Neural progenitor cell (in vitro differentiated cells): ENCODE results near the gene TLE5. TPM values are rescaled to one million over a fixed set of nuclear protein-coding genes. Genes with fewer than 3 reads are reported as not detected.
A peak's percentile ranks its signal among the peaks of the same experiment; 100 is the strongest.

ENCODE experiments used
- DNase-seq: peaks from one replicate; pipeline ENCODE4 v3.0.0-alpha.2; 2016; ENCODE audit warnings: low spot score
- H2AFZ ChIP-seq: fragments of 200-600 bp; sonication (generic); replicated peaks from 2 replicates; pipeline ENCODE4 v1.6.1; 2016; ENCODE audit warnings: antibody characterized with exemption
- H3F3A ChIP-seq: fragments of 200-600 bp; sonication (generic); 2 replicates; pipeline ENCODE4 v1.6.1; 2016; ENCODE audit warnings: antibody characterized with exemption, low read depth
- H3K27ac ChIP-seq: fragments of 200-600 bp; sonication (generic); 2 replicates; pipeline ENCODE4 v1.5.1; 2016; ENCODE audit warnings: mild to moderate bottlenecking
- H3K27me3 ChIP-seq: fragments of 200-600 bp; sonication (generic); 2 replicates; pipeline ENCODE4 v1.6.1; 2016; ENCODE audit warnings: mild to moderate bottlenecking, moderate library complexity
- H3K36me3 ChIP-seq: fragments of 200-600 bp; sonication (generic); 2 replicates; pipeline ENCODE4 v1.5.1; 2016
- H3K4me1 ChIP-seq: fragments of 200-600 bp; sonication (generic); 2 replicates; pipeline ENCODE4 v1.6.1; 2016; ENCODE audit warnings: mixed run types
- H3K4me2 ChIP-seq: fragments of 200-600 bp; sonication (generic); 2 replicates; pipeline ENCODE4 v1.6.1; 2016
- H3K4me3 ChIP-seq: fragments of 200-600 bp; sonication (generic); 2 replicates; pipeline ENCODE4 v1.5.1; 2016
- H3K79me2 ChIP-seq: fragments of 200-600 bp; sonication (generic); 2 replicates; pipeline ENCODE4 v1.6.1; 2016; ENCODE audit warnings: low read depth
- H3K9ac ChIP-seq: fragments of 200-600 bp; sonication (generic); 2 replicates; pipeline ENCODE4 v1.6.1; 2016
- H3K9me3 ChIP-seq: fragments of 200-600 bp; sonication (generic); 2 replicates; pipeline ENCODE4 v1.5.1; 2016; ENCODE audit warnings: low read depth
- H4K20me1 ChIP-seq: fragments of 200-600 bp; sonication (generic); 2 replicates; pipeline ENCODE4 v1.6.1; 2016; ENCODE audit warnings: low read depth
- H3K27ac Mint-ChIP-seq: 3 replicates; pipeline ENCODE4 v1.8.0; 2021; ENCODE audit warnings: mixed read lengths
- H3K27me3 Mint-ChIP-seq: 2 replicates; pipeline ENCODE4 v1.8.0; 2022; ENCODE audit warnings: low read depth, mild to moderate bottlenecking, inconsistent platforms, moderate library complexity, mixed read lengths; ENCODE audit not compliant: insufficient read depth
- H3K36me3 Mint-ChIP-seq: 3 replicates; pipeline ENCODE4 v1.8.0; 2021; ENCODE audit warnings: mixed read lengths
- H3K4me1 Mint-ChIP-seq: 3 replicates; pipeline ENCODE4 v1.8.0; 2021; ENCODE audit warnings: mixed read lengths
- H3K4me3 Mint-ChIP-seq: 3 replicates; pipeline ENCODE4 v1.8.0; 2021; ENCODE audit warnings: mild to moderate bottlenecking, moderate library complexity, mixed read lengths
- H3K9me3 Mint-ChIP-seq: 3 replicates; pipeline ENCODE4 v1.8.0; 2020; ENCODE audit warnings: mixed read lengths
- EZH2 ChIP-seq: fragments of 200-600 bp; sonication (generic); IDR thresholded peaks from 2 replicates; pipeline ENCODE4 v1.6.1; 2017; ENCODE audit warnings: antibody characterized with exemption, mild to moderate bottlenecking, moderate library complexity
- EZH2phosphoT487 ChIP-seq: fragments of 200-600 bp; sonication (generic); IDR thresholded peaks from 2 replicates; pipeline ENCODE4 v1.6.1; 2017; ENCODE audit warnings: antibody characterized with exemption
- total RNA-seq: library from RNA; depleted of rRNA; stranded (reverse); fragments of >200 nt; gene quantifications from 2 replicates; pipeline ENCODE4 v1.2.3, GENCODE V29; 2015; ENCODE audit warnings: low replicate concordance
- TF ChIP-seq, protein P1 (sequence below): fragments of 200-600 bp; sonication (generic); IDR thresholded peaks from 2 replicates; pipeline ENCODE4 v1.5.1; 2017; ENCODE audit warnings: antibody characterized with exemption, mild to moderate bottlenecking

Gene TLE5
- total RNA-seq, 1 donor from 2014 or later = 54.6 TPM

DNA sequence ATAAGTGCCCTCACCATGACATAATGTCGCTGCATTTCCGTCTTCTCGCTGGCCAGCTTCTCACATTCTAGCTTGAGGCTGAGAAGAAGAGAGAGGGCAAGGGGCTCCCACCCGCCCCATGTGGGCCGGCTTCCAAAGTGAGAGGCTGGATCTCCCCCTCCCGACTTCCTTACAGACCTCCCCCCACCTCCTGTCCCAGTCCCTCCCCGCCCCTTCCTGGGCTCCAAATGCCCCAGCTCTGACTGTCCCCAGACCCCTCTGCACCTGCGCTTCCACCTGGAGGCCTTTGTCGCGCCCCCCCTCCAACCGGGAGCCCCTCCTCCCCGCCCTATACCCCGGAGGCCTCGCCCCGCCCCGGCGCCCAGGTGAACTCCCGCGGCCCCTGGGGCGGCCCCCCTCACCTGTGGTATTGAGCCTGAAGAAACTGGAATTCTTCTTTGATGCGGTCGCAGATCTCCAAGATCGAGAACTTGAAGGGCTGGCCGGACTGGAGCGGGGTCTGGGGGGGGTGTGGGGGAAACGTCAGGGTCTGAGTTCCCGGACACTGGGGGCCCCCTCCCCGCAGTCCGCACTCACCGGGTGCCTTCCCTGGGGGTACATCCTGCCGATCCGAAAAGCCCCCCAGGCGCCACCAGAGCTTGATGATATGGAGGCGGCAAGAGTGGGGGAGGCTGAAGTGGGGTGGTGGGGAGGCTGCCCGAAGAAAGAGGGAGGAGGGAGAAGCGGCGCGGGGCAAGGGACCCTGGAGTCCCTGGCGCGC, 33.8 kb downstream of the TLE5 start:
- H3K27ac Mint-ChIP-seq = no peak overlapping the region
- Histone ChIP-seq H3K9me3 (no peaks in the 10 kb centered on the region), H3K4me2 (peak overlapping the region; percentile 80), H4K20me1 (peaks cover 26% of the 10 kb centered on the region), H3K4me1 (peaks cover 20% of the 10 kb centered on the region), H3K9ac (no peak overlapping the region), H3K79me2 (no peaks in the 10 kb centered on the region), H3F3A (peaks cover 13% of the 10 kb centered on the region), H3K27ac (no peak overlapping the region), H3K36me3 (no peaks in the 10 kb centered on the region), H3K4me3 (peak overlapping the region; percentile 43), H2AFZ (no peak overlapping the region), H3K27me3 (peaks cover 98% of the 10 kb centered on the region)
- H3K36me3 Mint-ChIP-seq = no peaks in the 10 kb centered on the region
- TF ChIP-seq EZH2 = peak; percentile 93
- TF ChIP-seq EZH2phosphoT487 = peak; percentile 91
- TF ChIP-seq, protein P1, sequence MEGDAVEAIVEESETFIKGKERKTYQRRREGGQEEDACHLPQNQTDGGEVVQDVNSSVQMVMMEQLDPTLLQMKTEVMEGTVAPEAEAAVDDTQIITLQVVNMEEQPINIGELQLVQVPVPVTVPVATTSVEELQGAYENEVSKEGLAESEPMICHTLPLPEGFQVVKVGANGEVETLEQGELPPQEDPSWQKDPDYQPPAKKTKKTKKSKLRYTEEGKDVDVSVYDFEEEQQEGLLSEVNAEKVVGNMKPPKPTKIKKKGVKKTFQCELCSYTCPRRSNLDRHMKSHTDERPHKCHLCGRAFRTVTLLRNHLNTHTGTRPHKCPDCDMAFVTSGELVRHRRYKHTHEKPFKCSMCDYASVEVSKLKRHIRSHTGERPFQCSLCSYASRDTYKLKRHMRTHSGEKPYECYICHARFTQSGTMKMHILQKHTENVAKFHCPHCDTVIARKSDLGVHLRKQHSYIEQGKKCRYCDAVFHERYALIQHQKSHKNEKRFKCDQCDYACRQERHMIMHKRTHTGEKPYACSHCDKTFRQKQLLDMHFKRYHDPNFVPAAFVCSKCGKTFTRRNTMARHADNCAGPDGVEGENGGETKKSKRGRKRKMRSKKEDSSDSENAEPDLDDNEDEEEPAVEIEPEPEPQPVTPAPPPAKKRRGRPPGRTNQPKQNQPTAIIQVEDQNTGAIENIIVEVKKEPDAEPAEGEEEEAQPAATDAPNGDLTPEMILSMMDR = no peak
- peaks cover 79% of the 10 kb centered on the region for H3K27me3 Mint-ChIP-seq
- peaks cover 8% of the 10 kb centered on the region for H3K9me3 Mint-ChIP-seq
- H3K4me3 Mint-ChIP-seq = no peak overlapping the region
- peaks cover 8% of the 10 kb centered on the region for H3K4me1 Mint-ChIP-seq
- peak; percentile 24 for DNase-seq

DNA sequence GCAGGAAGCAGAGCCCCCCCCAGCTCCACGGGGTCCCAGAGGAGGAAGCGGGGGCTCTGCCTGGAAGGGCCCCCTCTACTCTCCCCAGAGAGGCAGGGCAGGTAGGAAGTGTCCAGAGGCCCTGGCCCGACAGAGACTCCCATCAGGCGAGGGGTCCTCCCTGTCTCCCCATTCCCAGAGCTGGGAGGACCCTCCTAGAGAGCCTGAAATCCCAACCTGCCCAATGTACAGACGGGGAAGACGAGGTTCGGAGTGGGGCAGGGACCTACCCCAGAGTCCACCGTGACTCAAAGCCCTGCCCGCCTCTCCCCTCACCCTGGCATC, 34.4 kb downstream of the TLE5 start:
- Histone ChIP-seq H3K4me2 (no peak overlapping the region), H3K4me3 (no peak overlapping the region), H3K9ac (no peak overlapping the region), H2AFZ (no peak overlapping the region), H3K9me3 (no peaks in the 10 kb centered on the region), H3K36me3 (no peaks in the 10 kb centered on the region), H3F3A (peaks cover 13% of the 10 kb centered on the region), H3K79me2 (no peaks in the 10 kb centered on the region), H3K4me1 (peaks cover 20% of the 10 kb centered on the region), H3K27me3 (peaks cover 98% of the 10 kb centered on the region), H3K27ac (no peak overlapping the region), H4K20me1 (peaks cover 26% of the 10 kb centered on the region)
- Mint-ChIP-seq H3K27ac (no peak overlapping the region), H3K4me3 (no peak overlapping the region), H3K4me1 (peaks cover 8% of the 10 kb centered on the region), H3K27me3 (peaks cover 80% of the 10 kb centered on the region), H3K9me3 (peaks cover 8% of the 10 kb centered on the region), H3K36me3 (no peaks in the 10 kb centered on the region)
- DNase-seq = no peak
- TF ChIP-seq EZH2phosphoT487 = no peak
- TF ChIP-seq, protein P1 = no peak
- TF ChIP-seq EZH2 = no peak

DNA sequence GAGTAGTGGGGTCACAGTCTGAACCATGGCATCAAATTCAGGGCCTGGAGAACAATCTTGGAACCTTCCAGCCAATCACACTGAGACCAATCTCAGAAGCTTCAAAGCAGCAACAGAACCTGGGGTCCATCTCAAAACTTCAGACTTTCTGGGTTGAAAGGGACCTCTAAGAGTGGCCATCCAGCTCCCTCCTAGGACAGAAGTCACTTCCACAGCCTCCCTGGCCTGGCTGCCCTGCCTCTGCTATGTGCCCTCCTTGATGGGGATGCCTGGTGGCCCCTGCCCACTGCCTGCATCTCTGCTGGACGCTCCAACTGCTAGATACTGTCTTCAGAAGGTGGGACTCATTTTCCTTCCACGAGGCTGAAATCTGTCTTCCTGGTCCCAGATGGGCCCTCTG, 35.0 kb downstream of the TLE5 start:
- H3K27ac ChIP-seq = no peak overlapping the region
- peaks cover 20% of the 10 kb centered on the region for H3K4me1 ChIP-seq
- no peaks in the 10 kb centered on the region for H3K36me3 ChIP-seq
- peaks cover 13% of the 10 kb centered on the region for H3F3A ChIP-seq
- peaks cover 80% of the 10 kb centered on the region for H3K27me3 Mint-ChIP-seq
- H3K79me2 ChIP-seq = no peaks in the 10 kb centered on the region
- H3K4me3 Mint-ChIP-seq = peak overlapping the region; percentile 43
- no peak overlapping the region for H3K27ac Mint-ChIP-seq
- peaks cover 26% of the 10 kb centered on the region for H4K20me1 ChIP-seq
- H3K4me2 ChIP-seq = no peak overlapping the region
- H2AFZ ChIP-seq = no peak overlapping the region
- TF ChIP-seq EZH2 = no peak
- TF ChIP-seq, protein P1 = no peak
- peaks cover 11% of the 10 kb centered on the region for H3K9me3 Mint-ChIP-seq
- H3K4me3 ChIP-seq = no peak overlapping the region
- H3K36me3 Mint-ChIP-seq = no peaks in the 10 kb centered on the region
- H3K9me3 ChIP-seq = no peaks in the 10 kb centered on the region
- H3K4me1 Mint-ChIP-seq = peaks cover 8% of the 10 kb centered on the region
- no peak overlapping the region for H3K9ac ChIP-seq
- H3K27me3 ChIP-seq = peaks cover 97% of the 10 kb centered on the region
- DNase-seq = no peak
